ENCODE measurements around the gene MTF1. TPM values are rescaled to one million over a fixed set of nuclear protein-coding genes. Genes with fewer than 3 reads are reported as not detected.

MTF1 gene
- total RNA-seq, 2 donors from 2014 or later: 22.1 to 33.9 TPM

DNA sequence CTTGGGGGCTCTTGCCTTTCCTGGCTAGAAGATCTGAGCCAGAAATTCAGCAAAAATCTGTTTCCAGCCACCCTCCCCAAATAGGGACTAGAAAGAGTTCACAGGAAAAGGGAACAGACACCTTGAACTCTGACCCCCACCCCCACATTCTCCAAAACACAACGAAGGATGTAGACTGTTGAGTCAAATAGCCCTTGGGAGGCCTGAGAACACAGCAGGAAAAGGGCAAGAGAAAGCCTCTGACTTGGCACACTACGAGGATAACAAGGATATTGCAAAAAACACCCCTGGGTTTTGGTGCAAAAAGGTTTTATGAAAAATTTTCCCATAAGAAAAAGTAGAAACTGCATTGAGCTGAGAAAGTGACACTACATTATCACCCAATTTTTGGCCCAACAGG, 49.5 kb downstream of the MTF1 start:
- Histone ChIP-seq H3K27me3 (no peaks in the 10 kb centered on the region), H3K9me3 (no peaks in the 10 kb centered on the region), H3K27ac (no peak overlapping the region), H3K36me3 (peaks cover 9% of the 10 kb centered on the region), H3K4me1 (peaks cover 12% of the 10 kb centered on the region), H3K4me3 (no peak overlapping the region), H3K9ac (ENCODE audit: low read depth in 2 of 2, low read length in 2 of 2) (no peak overlapping the region)
- intact Hi-C loops (cut with DNase I): loop anchor here (5.0 to 10.0 kb wide), 3 partner anchors 47 to 118 kb away; partner anchors contain the start of genes CDCA8 and MTF1
- TF ChIP-seq, protein P1, sequence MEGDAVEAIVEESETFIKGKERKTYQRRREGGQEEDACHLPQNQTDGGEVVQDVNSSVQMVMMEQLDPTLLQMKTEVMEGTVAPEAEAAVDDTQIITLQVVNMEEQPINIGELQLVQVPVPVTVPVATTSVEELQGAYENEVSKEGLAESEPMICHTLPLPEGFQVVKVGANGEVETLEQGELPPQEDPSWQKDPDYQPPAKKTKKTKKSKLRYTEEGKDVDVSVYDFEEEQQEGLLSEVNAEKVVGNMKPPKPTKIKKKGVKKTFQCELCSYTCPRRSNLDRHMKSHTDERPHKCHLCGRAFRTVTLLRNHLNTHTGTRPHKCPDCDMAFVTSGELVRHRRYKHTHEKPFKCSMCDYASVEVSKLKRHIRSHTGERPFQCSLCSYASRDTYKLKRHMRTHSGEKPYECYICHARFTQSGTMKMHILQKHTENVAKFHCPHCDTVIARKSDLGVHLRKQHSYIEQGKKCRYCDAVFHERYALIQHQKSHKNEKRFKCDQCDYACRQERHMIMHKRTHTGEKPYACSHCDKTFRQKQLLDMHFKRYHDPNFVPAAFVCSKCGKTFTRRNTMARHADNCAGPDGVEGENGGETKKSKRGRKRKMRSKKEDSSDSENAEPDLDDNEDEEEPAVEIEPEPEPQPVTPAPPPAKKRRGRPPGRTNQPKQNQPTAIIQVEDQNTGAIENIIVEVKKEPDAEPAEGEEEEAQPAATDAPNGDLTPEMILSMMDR (IDR thresholded peaks at IDR 0.05): no peak
- no peak for DNase-seq

- H3K27me3 ChIP-seq: no peaks in the 10 kb centered on the region
- peak overlapping the region; percentile 75 to 78 for H3K9ac ChIP-seq (ENCODE audit: low read depth in 2 of 2, low read length in 2 of 2)
- TF ChIP-seq, protein P1 (IDR thresholded peaks at IDR 0.05): no peak
- H3K36me3 ChIP-seq: peaks cover 20% of the 10 kb centered on the region
- peak overlapping the region; percentile 93 for H3K27ac ChIP-seq
- H3K4me1 ChIP-seq: peaks cover 12% of the 10 kb centered on the region
- peak; percentile 58 for DNase-seq
- H3K9me3 ChIP-seq: no peaks in the 10 kb centered on the region
- peak overlapping the region; percentile 88 for H3K4me3 ChIP-seq
- intact Hi-C loops (cut with DNase I): loop anchor here (10.0 kb wide), 1 partner anchor 74 kb away; no protein-coding TSS in a partner anchor
These were observed 50.7 kb downstream of the MTF1 start for GRCh38 chr1:37808369-37809319.

DNA sequence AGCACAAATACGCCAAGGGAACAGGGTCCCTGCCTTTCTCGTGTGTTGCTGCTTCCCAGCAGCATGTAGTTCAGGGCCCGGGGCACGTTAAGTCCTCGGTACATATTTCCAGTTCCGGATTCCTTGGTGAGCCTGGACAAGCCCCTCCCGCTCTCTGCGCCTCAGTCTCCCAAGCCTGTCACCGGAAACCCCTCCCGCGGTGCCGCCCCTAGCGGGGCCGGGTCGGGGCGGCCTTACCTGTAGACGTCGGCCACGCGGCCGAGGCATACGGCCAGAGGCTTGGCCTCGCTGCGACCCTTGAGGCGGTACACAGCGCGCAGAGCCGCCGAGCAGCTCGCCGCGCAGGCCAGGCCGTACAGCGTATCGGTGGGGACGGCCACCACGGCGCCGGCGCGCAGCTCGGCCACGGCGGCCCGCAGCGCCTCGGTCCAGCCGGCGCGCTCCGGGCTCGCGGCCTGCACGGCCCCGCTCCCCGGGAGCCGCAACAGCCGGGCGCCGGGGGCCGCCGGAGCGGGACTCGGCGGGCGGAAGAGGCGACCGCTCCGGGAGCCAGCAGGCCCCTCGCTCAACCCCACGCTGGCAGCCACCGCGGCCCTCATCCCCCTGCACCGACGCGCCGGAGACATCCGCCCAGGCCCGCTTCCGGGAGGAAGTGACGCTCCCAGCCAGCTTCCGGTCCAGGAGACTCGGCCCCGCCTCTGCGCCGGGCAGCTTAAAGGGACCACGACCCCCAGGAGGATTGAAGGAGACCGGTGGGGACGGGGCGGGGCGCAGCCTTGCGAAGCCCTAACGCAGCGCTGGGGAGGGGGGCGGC, 51.6 kb downstream of the MTF1 start, which contains the start of the genes C1orf122 and YRDC:
C1orf122 (plus strand) TSS at position 236 of the 814 bp plus-strand sequence. CDS start 615 bp downstream, outside the sequence.
YRDC (minus strand) TSS at position 654 of the 814 bp plus-strand sequence; CDS start at position 626, 28 bp downstream.
- peak; percentile 96 for DNase-seq
- peak within 1 kb of the TSS; percentile 93 for H3K27ac ChIP-seq
- peaks cover 12% of the 10 kb centered on the region for H3K4me1 ChIP-seq
- H3K4me3 ChIP-seq: peak within 1 kb of the TSS; percentile 88
- peak within 1 kb of the TSS; percentile 75 to 88 for H3K9ac ChIP-seq (ENCODE audit: low read depth in 2 of 2, low read length in 2 of 2)
- peaks cover 20% of the 10 kb centered on the region for H3K36me3 ChIP-seq
- H3K9me3 ChIP-seq: no peaks in the 10 kb centered on the region
- no peaks in the 10 kb centered on the region for H3K27me3 ChIP-seq
- TF ChIP-seq, protein P1 (IDR thresholded peaks at IDR 0.05): no peak
- intact Hi-C loops (cut with DNase I): loop anchor here (10.0 kb wide), 1 partner anchor 73 kb away; no protein-coding TSS in a partner anchor

GRCh38 chr1:37807220-37807554, 52.2 kb downstream of the MTF1 start:
- TF ChIP-seq, protein P1 (IDR thresholded peaks at IDR 0.05): no peak

DNA sequence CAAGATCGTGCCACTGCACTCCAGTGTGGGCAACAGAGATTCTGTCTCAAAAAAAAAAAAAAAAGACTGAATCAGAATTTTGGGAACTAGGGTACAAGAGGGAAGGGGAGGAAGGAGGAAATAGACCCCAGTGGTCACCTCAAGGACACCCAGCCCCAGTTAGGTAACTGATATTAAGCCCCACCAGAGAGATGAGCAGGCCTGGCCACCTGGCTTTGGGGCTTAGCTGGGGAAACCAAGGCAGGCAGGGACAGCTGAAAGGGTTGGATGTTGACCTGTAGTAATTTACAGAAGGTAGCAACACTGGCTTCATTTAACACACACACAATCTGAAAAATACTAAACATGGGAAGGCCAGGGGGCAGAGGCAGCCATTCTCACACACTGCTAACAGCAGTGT, 57.0 kb downstream of the MTF1 start:
- no peak overlapping the region for H3K27ac ChIP-seq
- H3K9ac ChIP-seq (ENCODE audit: low read depth in 2 of 2, low read length in 2 of 2): no peak overlapping the region
- H3K9me3 ChIP-seq: no peaks in the 10 kb centered on the region
- TF ChIP-seq, protein P1 (IDR thresholded peaks at IDR 0.05): no peak
- H3K36me3 ChIP-seq: peaks cover 20% of the 10 kb centered on the region
- no peak for DNase-seq
- no peak overlapping the region for H3K4me3 ChIP-seq
- H3K27me3 ChIP-seq: no peaks in the 10 kb centered on the region
- peaks cover 7% of the 10 kb centered on the region for H3K4me1 ChIP-seq
- intact Hi-C loops (cut with DNase I): loop anchor here (5.0 to 10.0 kb wide), 2 partner anchors 68 to 100 kb away; no protein-coding TSS in a partner anchor

More at GRCh38 chr1:37807220-37807554, 52.2 kb downstream of the MTF1 start:
- H3K4me3 ChIP-seq: peak overlapping the region; percentile 88
- peak overlapping the region; percentile 93 for H3K27ac ChIP-seq
- intact Hi-C loops (cut with DNase I): loop anchor here (10.0 kb wide), 1 partner anchor 72 kb away; no protein-coding TSS in a partner anchor
- H3K27me3 ChIP-seq: no peaks in the 10 kb centered on the region
- peaks cover 12% of the 10 kb centered on the region for H3K4me1 ChIP-seq
- no peak for DNase-seq
- H3K36me3 ChIP-seq: peaks cover 20% of the 10 kb centered on the region
- peak overlapping the region; percentile 63 to 88 for H3K9ac ChIP-seq (ENCODE audit: low read depth in 2 of 2, low read length in 2 of 2)
- H3K9me3 ChIP-seq: no peaks in the 10 kb centered on the region

Data from colonic mucosa (tissue), 4 donors.